ENCODE data around the gene SLC39A11.
"Not testable (repeated sequence)": the region's sequence is repeated elsewhere in the genome, so short reads cannot be mapped to it uniquely, and the experiment has no call there.

The SLC39A11 gene

GRCh38 chr17:72726936-72727335 is 365.6 kb downstream of the SLC39A11 start:
- no peak for DNase-seq

DNA sequence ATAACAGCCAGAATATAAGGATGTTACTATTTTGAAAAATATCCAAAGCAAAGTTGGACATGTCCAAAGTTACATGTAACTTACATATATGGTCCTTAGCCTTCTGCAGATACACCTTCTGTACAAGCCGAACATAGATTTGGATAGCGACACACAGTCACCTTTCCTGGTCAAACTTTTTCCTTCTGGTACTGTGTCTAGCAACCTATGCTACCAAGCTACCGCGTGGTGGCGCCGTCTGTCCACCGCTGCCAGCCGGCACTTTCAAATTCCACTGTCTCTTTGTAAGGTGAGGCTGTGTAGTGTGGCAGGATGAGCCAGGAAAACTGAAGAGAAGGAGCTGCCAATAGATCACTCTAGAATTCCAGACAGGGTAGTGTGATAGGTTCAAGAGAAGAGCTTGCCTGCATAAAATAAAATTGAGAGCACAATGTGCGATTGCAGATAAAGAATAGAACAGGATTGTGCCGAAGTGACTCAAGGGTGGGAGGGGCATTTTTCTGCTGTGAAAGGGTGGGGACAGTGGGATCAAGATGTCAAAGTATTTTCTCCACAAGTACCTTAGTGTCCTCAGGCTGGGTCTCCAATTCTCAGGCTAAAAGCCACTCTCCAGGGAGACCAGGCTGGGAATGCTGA is 366.9 kb downstream of the SLC39A11 start:
- peak; percentile 64 for DNase-seq

GRCh38 chr17:72724267-72724666 is 368.2 kb downstream of the SLC39A11 start:
- no peak for DNase-seq

- no peak for DNase-seq
These were observed 368.8 kb downstream of the SLC39A11 start for GRCh38 chr17:72723711-72724110.

GRCh38 chr17:72720494-72720825 is 372.0 kb downstream of the SLC39A11 start:
- DNase-seq = no peak

DNA sequence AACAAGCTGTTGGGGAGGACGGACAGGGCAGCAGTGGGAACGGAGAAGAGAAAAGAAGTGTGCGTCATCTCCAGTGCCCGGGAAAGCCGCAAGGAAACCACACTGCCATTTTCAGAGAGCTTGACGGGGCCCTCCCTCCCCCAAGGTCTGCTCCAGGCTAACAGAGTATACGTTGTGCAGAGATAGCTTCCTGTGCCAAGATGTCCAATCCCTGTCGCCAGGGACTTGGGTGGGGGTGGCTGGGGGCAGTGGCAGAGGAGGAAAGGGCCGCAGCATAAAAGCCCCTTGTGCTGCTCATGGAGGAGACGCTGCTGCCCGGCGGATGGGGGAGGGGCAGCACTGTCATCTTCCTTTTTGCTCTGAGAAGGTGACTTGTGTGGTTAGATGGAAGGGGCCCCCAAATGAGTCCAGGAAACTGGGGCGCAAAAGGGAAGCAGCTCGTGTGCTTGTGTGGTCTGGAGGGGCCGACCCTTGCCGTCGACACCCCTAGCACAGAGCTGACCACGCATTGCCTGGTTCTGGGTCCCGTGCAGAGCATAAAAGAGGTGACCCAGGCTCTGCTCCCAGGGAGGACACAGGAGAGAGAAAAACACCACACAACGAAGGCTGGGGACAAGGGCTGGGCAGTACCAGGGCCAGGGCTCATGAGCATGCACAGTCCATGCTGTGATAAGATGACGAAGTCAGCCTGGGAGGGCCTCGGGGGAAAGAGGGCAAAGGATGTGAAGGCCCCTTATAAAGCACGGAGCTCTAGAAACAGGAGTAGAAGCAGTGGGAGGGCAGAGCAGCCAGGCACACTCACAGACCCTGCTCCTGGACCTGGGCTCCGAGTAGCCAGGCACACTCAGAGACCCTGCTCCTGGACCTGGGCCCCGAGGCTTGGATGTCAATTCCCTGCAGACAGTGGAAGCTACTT is 372.7 kb downstream of the SLC39A11 start:
- no peak for DNase-seq

DNA sequence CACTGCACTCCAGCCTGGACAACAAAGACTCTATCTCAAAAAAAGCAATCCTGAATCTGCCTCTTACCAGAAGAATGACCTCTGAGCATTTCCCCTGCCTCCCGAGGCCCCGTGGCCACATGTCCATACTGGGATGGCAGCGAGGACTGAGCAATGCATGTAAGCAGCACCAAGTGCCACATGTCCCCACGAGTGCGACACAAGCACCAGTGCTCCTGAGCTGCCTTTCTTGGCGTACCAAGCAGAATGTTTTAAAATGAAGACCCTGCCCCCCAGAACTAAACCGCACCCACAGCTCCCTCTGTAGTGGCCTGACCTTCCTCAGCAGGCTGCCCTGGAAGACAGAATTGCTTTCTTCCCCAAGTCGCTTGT is 373.3 kb downstream of the SLC39A11 start:
- DNase-seq = no peak

DNA sequence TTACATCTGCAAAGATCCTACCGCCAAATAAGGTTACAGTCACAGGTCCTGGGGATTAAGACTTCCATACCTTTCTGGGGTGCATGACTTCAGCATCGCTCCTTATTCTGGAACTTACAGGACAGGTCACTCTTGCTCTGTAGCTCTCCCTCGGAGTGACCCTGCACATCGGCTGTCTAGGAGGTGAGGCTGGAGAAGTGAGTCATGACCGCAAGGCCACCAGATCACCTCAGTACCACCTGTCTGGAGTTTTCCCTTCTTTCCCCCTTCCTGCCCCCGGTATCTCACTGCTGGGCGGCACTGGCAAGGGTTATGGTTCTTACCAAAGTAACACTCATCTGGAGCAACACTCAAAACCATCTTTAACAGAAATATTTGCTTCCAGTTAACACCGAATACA is 374.8 kb downstream of the SLC39A11 start:
- no peak for DNase-seq

GRCh38 chr17:72717276-72717675 is 375.2 kb downstream of the SLC39A11 start:
- no peak for DNase-seq

DNA sequence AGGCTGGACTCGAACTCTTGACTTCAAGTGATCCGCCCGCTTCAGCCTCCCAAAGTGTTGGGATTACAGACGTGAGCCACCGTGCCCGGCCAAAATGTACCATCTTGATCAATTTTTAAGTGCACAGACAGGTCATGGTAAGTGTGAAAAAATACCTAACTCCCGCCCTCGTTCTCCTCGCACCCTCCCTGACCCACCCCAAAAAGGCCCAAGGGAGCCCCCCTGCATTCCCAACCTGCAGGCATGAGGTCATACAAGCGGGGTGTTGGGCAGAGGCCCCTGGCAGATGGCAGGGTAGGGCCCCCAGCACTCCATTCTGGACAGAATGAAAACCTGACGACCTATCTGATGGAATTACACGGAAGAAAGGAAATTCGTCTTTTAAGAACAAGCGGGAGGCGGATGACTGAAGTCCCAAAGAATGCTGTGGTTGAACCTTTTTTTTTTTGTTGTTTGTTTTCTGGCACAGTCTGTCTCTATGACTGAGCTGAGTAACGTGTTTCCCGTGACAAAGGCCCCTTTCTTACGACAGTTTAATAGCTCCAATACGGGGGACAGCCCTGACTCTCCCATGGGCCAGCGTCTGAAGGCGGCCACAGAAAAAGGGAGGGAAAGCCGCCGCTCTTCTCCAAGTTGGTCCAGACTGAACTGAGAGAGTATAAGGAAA is 376.4 kb downstream of the SLC39A11 start:
- no peak for DNase-seq

- peak; percentile 91 for DNase-seq
These were observed 378.0 kb downstream of the SLC39A11 start for GRCh38 chr17:72714357-72714966.

GRCh38 chr17:72713701-72714100 is 378.8 kb downstream of the SLC39A11 start:
- no peak for DNase-seq

GRCh38 chr17:72711521-72712310 is 380.8 kb downstream of the SLC39A11 start:
- DNase-seq = no peak

- DNase-seq = no peak
These were observed 381.7 kb downstream of the SLC39A11 start for GRCh38 chr17:72710834-72711233.

- DNase-seq = no peak
These were observed 382.3 kb downstream of the SLC39A11 start for GRCh38 chr17:72710202-72710601.

DNA sequence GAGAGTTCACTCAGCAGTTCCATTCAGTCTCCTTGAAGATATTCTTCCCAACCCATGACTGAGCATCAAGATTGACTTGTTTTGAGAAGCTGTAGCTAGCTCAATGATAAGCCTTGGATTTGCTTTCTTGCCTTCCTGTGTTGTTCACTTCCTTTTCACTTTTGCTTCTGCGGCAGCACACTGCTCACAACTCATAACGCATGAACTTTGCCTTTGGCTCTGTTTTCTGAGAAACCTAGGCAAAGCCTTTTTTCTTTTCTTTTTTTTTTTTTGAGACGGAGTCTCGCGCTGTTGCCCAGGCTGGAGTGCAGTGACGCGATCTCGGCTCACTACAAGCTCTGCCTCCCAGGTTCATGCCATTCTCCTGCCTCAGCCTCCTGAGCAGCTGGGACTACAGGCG is 383.8 kb downstream of the SLC39A11 start:
- DNase-seq = not testable (repeated sequence)

DNA sequence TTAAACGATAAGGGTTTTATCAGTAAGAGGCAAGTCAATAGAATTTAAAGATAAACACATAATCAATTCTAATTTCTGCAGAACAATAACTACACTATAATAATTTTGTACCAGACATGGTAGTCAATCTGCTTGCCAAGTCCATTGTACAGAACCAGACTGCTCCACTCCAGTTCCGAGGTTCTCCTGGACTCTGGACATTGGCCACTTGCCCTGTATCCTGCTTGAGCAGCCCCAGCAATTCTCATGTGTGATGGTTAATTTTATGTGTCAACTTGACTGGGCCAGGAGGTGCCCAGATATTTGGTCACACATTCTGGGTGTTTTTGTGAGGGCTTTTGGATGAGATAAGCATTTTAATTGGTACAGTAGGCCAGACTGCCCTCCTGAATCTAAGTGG is 384.6 kb downstream of the SLC39A11 start:
- no peak for DNase-seq

- DNase-seq = no peak
These were observed 386.0 kb downstream of the SLC39A11 start for GRCh38 chr17:72706396-72706981.

DNA sequence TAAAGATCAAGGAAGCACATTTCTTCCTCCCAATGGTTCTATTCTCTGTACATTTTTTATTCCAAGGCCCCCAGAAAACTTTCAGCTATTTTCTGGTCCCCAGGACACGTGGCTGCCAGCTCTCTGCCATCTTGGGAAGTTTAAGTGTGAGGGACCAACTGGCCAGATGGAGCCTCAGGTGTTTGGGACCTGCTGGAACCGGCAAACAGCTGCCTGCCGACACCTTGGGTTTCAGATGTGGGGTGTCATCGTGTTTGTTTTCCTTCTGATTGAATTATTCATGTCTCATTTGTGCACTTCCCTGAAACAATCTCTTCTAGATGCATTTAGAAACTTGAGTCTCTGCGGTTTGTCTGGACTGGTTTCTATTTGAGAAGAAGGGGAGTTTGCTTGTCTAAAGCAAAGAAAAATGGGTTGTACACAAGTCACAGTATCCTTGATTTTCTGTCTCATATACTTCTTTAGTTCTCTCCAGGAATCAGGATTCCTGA is 386.5 kb downstream of the SLC39A11 start:
- no peak for DNase-seq

DNA sequence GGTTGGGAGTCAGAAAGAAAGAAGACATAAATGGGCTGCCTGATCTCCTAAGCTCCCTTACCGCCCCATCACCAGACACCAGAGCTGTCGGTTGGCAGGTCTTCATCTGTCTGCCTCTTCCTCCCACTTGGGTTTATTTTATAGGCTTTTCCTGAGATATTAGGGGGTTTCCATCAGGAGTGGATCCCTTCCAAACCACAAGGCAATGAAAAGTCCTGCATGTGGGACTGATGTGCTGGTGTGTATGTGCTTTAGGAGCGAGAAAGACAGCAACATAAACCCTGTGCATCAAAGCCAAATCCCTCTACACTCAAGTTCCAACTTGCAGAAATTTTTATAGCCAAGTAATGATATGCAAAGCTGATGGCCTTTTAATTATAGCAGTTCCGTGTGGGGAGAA is 389.5 kb downstream of the SLC39A11 start:
- DNase-seq = no peak

GRCh38 chr17:72702136-72702735 is 390.3 kb downstream of the SLC39A11 start:
- no peak for DNase-seq

DNA sequence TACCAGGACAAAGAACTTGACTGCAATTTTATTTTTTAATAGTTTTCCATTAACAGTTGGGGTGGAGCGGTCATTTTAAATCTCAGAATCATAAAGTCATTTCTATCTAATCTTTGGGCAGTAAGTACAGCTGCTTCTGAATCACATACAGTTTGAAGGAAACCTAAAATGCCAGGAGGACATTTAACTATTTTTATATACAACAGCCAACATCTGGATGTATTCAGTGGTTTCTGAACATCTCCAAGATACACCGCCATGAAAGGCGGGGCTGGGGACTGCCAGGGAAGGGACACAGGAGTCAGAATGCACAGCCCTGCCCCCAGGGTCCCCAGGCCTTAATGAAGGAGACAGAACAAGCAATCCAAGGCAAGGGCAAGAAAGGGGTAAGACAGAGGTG is 392.3 kb downstream of the SLC39A11 start:
- DNase-seq = no peak
